Right atrium auricular region (tissue), 2 donors: ENCODE results near the gene NETO1. TPM values are rescaled to one million over a fixed set of nuclear protein-coding genes. Genes with fewer than 3 reads are reported as not detected.

Source experiments
- DNase-seq: peaks from one replicate; pipeline ENCODE4 v3.0.0-alpha.2; 2019; ENCODE audit warnings: low spot score
- H3K27ac ChIP-seq, 2 donors: fragments of 200-600 bp; sonication (generic); 1 replicate in 1 of 2; 2 replicates in 1 of 2; pipeline ENCODE4 v1.5.1; 2016 to 2019
- H3K27me3 ChIP-seq, 2 donors: fragments of 200-600 bp; sonication (generic); one replicate each; pipeline versions ENCODE4 v1.5.1 to v1.6.0; 2017 to 2019
- H3K36me3 ChIP-seq: fragments of 200-600 bp; sonication (generic); one replicate; pipeline ENCODE4 v1.5.1; 2016
- H3K4me1 ChIP-seq, 2 donors: fragments of 200-600 bp; sonication (generic); one replicate each; pipeline versions ENCODE4 v1.5.1 to v1.6.0; 2017 to 2019
- H3K4me3 ChIP-seq, 2 donors: fragments of 200-600 bp; sonication (generic); 1 replicate in 1 of 2; 2 replicates in 1 of 2; pipeline ENCODE4 v1.5.1; 2017 to 2019; ENCODE audit warnings: mild to moderate bottlenecking in 1 of 2, moderate library complexity in 1 of 2
- H3K9me3 ChIP-seq, 2 donors: fragments of 200-600 bp; sonication (generic); one replicate each; pipeline ENCODE4 v1.5.1; 2019
- total RNA-seq, 2 donors: library from RNA; depleted of rRNA; stranded (reverse); fragments of >200 nt; gene quantifications; one replicate each; pipeline ENCODE4 v1.1.0, GENCODE V29; 2016
- TF ChIP-seq, protein P1 (sequence below), 2 donors: fragments of 200-600 bp; sonication (generic); IDR thresholded peaks; one replicate each; pipeline ENCODE4 v1.5.1; 2019; ENCODE audit warnings: antibody characterized with exemption in 2 of 2

The NETO1 gene
- total RNA-seq, 2 donors from 2014 or later, result 1.5 TPM; not detected in 1

DNA sequence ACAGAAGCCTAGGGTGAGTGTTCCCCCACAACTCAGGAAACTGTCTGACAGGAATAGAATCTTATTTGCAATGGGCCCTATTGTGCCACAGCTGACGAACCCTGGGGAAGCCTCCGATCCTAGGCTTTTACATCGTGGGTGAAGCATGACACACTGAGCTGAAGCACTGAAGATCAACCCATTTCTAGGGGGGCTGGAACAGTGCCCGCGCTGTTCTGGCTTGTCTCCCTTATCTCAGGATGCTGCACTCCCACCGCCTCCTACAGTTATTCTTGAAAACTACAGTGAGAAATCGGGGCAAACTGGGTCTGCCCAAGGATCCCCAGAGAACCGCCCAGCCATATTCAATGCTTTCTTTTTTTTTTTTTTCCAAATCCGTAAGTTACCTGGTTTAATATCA is 41.1 kb downstream of the NETO1 start:
- no peaks in the 10 kb centered on the region for H3K4me1 ChIP-seq
- no peaks in the 10 kb centered on the region for H3K27me3 ChIP-seq
- H3K4me3 ChIP-seq, result no peak overlapping the region
- TF ChIP-seq, protein P1, sequence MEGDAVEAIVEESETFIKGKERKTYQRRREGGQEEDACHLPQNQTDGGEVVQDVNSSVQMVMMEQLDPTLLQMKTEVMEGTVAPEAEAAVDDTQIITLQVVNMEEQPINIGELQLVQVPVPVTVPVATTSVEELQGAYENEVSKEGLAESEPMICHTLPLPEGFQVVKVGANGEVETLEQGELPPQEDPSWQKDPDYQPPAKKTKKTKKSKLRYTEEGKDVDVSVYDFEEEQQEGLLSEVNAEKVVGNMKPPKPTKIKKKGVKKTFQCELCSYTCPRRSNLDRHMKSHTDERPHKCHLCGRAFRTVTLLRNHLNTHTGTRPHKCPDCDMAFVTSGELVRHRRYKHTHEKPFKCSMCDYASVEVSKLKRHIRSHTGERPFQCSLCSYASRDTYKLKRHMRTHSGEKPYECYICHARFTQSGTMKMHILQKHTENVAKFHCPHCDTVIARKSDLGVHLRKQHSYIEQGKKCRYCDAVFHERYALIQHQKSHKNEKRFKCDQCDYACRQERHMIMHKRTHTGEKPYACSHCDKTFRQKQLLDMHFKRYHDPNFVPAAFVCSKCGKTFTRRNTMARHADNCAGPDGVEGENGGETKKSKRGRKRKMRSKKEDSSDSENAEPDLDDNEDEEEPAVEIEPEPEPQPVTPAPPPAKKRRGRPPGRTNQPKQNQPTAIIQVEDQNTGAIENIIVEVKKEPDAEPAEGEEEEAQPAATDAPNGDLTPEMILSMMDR (IDR thresholded peaks at IDR 0.05), result no peak
- H3K27ac ChIP-seq, result no peak overlapping the region
- DNase-seq, result no peak
- H3K36me3 ChIP-seq, result no peaks in the 10 kb centered on the region
- H3K9me3 ChIP-seq, result no peaks in the 10 kb centered on the region

DNA sequence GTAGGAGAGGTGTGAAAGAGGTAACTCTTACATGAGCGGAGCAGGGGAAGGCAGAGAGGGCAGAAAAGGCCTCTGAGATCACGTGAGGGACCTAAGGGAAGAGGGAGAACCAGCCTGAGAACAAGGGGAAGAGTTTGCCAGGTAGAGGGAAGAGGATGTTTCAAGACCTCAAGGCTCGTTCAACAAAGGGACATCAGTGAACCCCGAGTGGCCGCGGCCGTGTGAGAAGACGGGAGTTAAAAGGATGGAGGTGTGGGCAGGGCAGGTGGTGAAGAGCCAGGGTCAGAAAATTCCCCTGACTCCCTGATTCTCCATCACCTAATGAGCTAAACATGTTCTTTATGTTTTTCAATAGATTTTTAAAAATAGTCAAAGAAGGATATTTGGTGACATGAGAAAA is 44.4 kb downstream of the NETO1 start:
- no peaks in the 10 kb centered on the region for H3K27me3 ChIP-seq
- no peak for DNase-seq
- no peak overlapping the region for H3K4me3 ChIP-seq
- no peaks in the 10 kb centered on the region for H3K4me1 ChIP-seq
- TF ChIP-seq, protein P1 (IDR thresholded peaks at IDR 0.05), result no peak
- H3K9me3 ChIP-seq, result no peaks in the 10 kb centered on the region
- no peak overlapping the region for H3K27ac ChIP-seq
- H3K36me3 ChIP-seq, result no peaks in the 10 kb centered on the region

DNA sequence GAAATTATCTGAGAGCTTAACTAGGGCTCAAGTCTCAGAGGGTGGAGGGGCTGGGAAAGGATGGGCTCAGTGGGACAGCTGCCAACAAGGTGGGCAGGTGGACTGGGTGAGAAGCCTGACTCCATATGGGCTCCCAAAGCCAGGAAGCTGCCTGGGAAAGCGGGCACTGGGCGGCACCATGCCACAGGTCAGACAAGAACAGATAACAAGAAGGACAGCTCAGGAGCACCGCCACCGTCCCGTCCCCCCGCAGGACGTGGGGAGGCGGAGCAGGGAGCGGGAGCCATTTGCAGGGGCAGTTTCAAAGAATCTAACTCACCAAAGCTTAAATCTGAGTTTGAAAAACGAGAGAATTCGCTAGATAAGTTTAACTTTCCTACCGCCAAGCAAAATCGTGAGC is 45.6 kb downstream of the NETO1 start:
- H3K4me1 ChIP-seq, result no peaks in the 10 kb centered on the region
- TF ChIP-seq, protein P1 (IDR thresholded peaks at IDR 0.05), result no peak
- DNase-seq, result no peak

DNA sequence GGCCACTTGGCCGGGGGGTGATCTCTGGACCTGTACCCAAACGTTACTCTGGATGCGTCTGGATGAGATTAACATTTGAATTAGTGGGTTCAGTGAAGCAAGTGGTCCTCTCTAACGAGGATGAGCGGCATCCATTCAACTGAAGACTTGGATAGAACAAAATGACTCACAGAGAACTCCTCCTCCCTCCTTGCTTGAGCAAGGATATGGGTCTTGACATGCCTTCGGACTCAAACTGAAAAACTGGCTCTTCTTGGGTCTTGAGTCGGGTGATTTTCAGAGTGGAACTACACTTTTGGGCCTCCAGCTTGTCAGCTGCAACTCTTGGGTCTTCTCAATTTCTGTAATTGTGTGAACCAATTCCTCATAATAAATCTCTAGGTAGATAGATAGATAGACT is 47.2 kb downstream of the NETO1 start:
- H3K9me3 ChIP-seq, result no peaks in the 10 kb centered on the region
- no peaks in the 10 kb centered on the region for H3K4me1 ChIP-seq
- TF ChIP-seq, protein P1 (IDR thresholded peaks at IDR 0.05), result no peak
- no peak overlapping the region for H3K4me3 ChIP-seq
- DNase-seq, result no peak
- no peak overlapping the region for H3K27ac ChIP-seq
- H3K27me3 ChIP-seq, result no peaks in the 10 kb centered on the region
- H3K36me3 ChIP-seq, result no peaks in the 10 kb centered on the region

More for the DNA sequence above, 45.6 kb downstream of the NETO1 start:
- no peak overlapping the region for H3K27ac ChIP-seq
- no peaks in the 10 kb centered on the region for H3K27me3 ChIP-seq
- H3K36me3 ChIP-seq, result no peaks in the 10 kb centered on the region
- H3K4me3 ChIP-seq, result no peak overlapping the region
- H3K9me3 ChIP-seq, result no peaks in the 10 kb centered on the region

DNA sequence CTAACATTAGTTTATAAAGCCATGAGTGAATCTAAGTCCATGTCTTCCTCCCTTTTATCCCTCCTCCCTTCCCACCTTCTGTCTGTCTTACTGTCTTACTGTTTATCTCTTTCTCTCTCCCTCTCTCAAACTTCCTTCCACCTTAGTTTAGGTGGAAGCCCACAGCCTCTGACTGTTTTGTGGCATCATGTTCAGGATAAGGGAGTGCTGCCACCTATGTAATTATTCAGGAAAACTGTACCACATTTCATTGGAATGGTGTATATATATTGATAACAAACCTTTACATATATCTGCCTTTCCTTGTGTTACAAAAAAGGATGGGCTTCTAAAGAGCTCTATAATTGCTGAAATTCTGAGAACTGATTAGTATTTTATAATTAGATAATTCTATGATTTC is 48.7 kb downstream of the NETO1 start:
- Histone ChIP-seq H3K27me3 (no peaks in the 10 kb centered on the region), H3K27ac (no peak overlapping the region), H3K4me3 (no peak overlapping the region), H3K4me1 (no peaks in the 10 kb centered on the region), H3K36me3 (no peaks in the 10 kb centered on the region), H3K9me3 (no peaks in the 10 kb centered on the region)
- TF ChIP-seq, protein P1 (IDR thresholded peaks at IDR 0.05), result no peak
- no peak for DNase-seq

DNA sequence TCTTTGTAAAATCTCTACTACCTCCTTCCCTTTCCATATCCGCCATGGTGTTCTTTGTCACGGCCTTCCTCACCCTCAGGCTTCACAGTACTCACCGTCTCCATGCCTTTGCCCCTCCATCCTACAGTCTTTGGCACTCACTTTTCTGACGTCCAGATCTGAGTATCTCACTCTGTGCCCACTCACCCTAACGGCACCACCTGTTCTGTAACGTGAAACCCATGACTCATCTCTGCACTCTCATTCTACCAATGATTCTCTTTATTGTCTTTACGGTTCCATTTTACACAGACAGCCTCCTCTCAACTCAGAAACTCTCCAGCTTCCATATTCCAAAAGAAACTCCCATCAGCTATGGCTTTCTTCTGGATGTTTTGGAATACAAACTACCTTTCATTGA is 56.7 kb downstream of the NETO1 start:
- no peaks in the 10 kb centered on the region for H3K9me3 ChIP-seq
- TF ChIP-seq, protein P1 (IDR thresholded peaks at IDR 0.05), result no peak
- H3K27me3 ChIP-seq, result no peaks in the 10 kb centered on the region
- H3K4me3 ChIP-seq, result no peak overlapping the region
- no peak overlapping the region for H3K27ac ChIP-seq
- H3K36me3 ChIP-seq, result no peaks in the 10 kb centered on the region
- no peaks in the 10 kb centered on the region for H3K4me1 ChIP-seq
- DNase-seq, result no peak
